Measurements from ENCODE around the gene STRBP. TPM values are rescaled to one million over a fixed set of nuclear protein-coding genes. Genes with fewer than 3 reads are reported as not detected.

The STRBP gene
- total RNA-seq, 2 donors from 2014 or later, result 11.1 to 15.4 TPM

DNA sequence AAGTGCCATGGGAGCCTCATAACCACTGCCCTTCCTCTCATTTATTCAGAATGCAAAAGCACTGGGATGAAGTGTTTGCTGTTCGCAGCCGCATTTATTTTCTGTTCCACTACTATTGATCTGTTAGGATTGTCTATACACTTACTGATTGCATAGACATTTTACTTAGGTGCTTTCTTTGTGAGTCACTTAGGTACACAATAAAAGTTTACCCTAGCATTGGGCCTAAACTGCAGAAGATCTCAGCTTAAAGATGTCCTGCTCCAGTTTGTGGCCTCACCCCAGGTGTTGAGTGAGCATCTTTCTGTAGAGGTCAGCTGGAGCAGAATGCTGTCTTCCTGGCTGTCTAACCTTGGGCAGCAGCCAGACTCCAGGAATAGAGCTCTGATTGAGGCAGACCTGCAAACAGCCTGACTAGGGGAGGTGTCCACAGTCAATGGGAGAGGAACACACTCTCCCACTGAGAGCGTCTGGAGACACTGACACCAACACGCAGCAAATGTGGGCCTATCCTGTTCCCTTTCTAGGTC, 181.0 kb downstream of the STRBP start:
- H3K27ac Mint-ChIP-seq, result no peak overlapping the region
- no peak overlapping the region for H3K4me3 Mint-ChIP-seq
- ATAC-seq (no peak), DNase-seq (no peak)
- H3K36me3 Mint-ChIP-seq (ENCODE audit: low read depth), result peaks cover 6% of the 10 kb centered on the region
- H3K9me3 ChIP-seq (ENCODE audit: control insufficient read depth, low read length, poor library complexity, severe bottlenecking), result no peaks in the 10 kb centered on the region
- H3K27me3 Mint-ChIP-seq, result no peaks in the 10 kb centered on the region
- peaks cover 10% of the 10 kb centered on the region for H3K4me1 Mint-ChIP-seq

DNA sequence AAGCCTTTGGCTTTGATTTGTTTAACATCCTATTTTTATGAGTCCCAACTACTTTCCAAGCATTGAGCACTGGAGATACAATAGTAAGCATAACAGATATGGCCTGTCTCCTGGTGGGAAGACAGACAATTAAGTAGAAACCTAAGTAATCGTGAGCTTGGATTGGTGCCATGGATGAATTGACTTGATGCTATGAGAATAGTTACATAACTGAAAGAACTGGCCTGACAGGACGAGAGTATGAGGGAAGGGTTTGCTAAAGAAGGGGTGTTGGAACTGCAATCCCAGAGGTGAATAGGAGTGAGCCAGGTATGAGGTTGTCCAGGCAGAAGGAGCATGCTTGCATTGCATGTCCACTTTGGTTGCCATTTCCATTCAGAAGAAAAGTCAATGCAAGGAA, 182.5 kb downstream of the STRBP start:
- H3K36me3 Mint-ChIP-seq (ENCODE audit: low read depth), result peaks cover 9% of the 10 kb centered on the region
- peak overlapping the region; percentile 37 for H3K27ac Mint-ChIP-seq
- no peak for ATAC-seq
- H3K4me3 Mint-ChIP-seq, result no peak overlapping the region
- no peaks in the 10 kb centered on the region for H3K9me3 ChIP-seq (ENCODE audit: control insufficient read depth, low read length, poor library complexity, severe bottlenecking)
- DNase-seq, result no peak
- no peaks in the 10 kb centered on the region for H3K27me3 Mint-ChIP-seq
- H3K4me1 Mint-ChIP-seq, result peaks cover 10% of the 10 kb centered on the region

DNA sequence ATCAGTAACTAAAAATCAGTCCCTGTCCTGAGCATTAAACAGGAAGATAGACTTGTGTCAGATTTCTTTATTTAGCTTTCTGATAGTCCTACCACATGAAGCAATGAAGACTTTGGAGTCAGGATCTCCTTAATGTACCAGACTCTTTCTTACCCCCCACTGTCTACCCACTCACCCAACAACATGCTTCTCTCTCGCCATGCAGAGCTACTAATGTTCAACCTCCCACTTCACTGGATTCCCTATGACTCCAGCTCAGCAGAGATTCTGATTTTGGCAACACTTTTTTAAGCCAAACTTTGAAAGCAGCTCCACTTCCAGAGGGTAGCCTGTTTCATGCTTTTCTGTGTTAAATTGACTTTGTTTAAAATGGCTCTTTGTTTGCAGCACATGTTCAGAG, 184.1 kb downstream of the STRBP start:
- Mint-ChIP-seq H3K36me3 (ENCODE audit: low read depth) (peaks cover 13% of the 10 kb centered on the region), H3K27me3 (no peaks in the 10 kb centered on the region), H3K4me1 (peaks cover 10% of the 10 kb centered on the region), H3K4me3 (no peak overlapping the region), H3K27ac (no peak overlapping the region)
- DNase-seq (no peak), ATAC-seq (no peak)
- no peaks in the 10 kb centered on the region for H3K9me3 ChIP-seq (ENCODE audit: control insufficient read depth, low read length, poor library complexity, severe bottlenecking)

DNA sequence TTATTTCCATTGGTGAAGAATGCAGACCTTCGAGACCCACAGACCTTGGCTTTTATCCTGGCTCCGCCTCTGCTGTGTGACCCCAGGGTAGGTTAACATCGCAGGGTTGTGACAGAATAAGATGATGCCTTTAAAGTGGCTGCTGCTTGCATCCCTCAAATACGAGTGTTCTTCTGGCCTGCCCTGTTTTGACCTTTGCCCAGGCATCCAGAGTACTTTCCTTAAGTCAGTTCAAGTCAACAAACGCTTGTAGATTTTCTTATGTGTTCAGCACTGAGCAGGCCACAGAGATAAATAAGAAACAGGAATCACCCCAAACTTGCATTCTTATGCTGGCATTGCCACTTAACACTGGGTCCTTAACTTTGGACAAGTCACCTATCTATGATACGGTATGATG, 184.7 kb downstream of the STRBP start:
- no peak for ATAC-seq
- Mint-ChIP-seq H3K4me1 (peaks cover 6% of the 10 kb centered on the region), H3K36me3 (ENCODE audit: low read depth) (peaks cover 13% of the 10 kb centered on the region), H3K4me3 (no peak overlapping the region), H3K27me3 (no peaks in the 10 kb centered on the region), H3K27ac (peak overlapping the region; percentile 47)
- DNase-seq, result no peak
- H3K9me3 ChIP-seq (ENCODE audit: control insufficient read depth, low read length, poor library complexity, severe bottlenecking), result no peaks in the 10 kb centered on the region

DNA sequence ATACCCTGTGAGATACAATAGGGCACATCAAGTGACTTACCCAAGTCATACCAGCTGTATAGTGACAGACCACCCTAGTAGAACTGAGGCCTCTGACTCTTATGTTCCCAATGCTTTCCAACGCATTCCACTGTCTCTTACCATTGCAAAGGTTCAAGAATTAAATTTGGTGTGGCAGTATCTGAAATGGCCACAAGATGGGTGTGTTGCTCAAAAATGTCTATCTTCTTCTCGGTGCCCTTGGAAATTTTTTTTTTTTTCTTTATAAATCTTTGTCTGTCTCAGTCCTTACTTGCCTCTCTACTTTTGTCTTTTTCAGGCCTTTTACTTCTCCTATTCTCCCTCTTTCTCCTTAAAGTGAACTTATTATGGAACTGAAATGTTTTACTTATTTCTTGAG, 186.6 kb downstream of the STRBP start:
- H3K27ac Mint-ChIP-seq, result peak overlapping the region; percentile 62
- no peak for ATAC-seq

DNA sequence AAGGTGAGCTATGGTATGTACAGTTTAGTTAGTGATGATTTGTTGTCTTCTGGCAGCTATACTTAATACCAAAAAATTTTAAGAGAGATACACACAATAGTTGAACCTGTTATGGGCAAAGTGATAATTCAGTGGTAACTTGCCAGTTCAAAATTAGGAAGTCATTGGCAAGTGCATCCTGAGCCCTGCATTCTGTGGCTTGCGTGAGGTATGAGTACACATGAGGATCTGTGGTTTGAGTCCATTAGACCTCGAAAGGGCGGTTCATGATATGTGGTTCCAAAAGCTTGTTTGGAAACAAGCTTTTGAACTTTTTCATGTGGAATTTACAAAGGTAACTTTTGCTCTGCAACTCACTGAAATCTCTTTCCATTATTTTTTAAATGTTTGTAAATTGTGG, 187.9 kb downstream of the STRBP start:
- H3K36me3 Mint-ChIP-seq (ENCODE audit: low read depth), result peaks cover 11% of the 10 kb centered on the region
- H3K4me1 Mint-ChIP-seq, result peaks cover 3% of the 10 kb centered on the region
- H3K4me3 Mint-ChIP-seq, result no peak overlapping the region
- H3K9me3 ChIP-seq (ENCODE audit: control insufficient read depth, low read length, poor library complexity, severe bottlenecking), result no peaks in the 10 kb centered on the region
- no peaks in the 10 kb centered on the region for H3K27me3 Mint-ChIP-seq
- H3K27ac Mint-ChIP-seq, result no peak overlapping the region
- ATAC-seq, result no peak
- DNase-seq, result no peak

More for the DNA sequence above, 186.6 kb downstream of the STRBP start:
- H3K9me3 ChIP-seq (ENCODE audit: control insufficient read depth, low read length, poor library complexity, severe bottlenecking), result no peaks in the 10 kb centered on the region
- DNase-seq, result no peak
- Mint-ChIP-seq H3K36me3 (ENCODE audit: low read depth) (peaks cover 14% of the 10 kb centered on the region), H3K27me3 (no peaks in the 10 kb centered on the region), H3K4me1 (peaks cover 6% of the 10 kb centered on the region), H3K4me3 (no peak overlapping the region)

DNA sequence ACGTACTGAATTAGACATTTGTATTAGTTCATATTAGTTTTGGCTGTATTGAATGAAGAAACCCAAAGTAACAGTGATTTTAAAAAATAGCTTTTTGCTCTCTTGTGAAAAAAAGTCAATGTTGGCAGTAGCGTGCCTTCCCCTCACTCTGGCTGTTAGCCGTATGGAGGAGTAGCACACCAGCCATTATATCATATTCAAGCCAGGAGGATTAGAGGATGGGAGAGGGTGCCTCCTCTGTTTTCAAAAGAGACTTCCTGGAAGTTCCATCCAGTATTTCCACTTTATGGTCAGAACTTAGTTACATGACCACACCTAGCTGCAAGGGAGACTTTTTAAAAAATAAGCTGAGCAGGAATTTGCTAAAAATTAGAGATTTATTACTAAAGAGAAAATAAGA, 193.8 kb downstream of the STRBP start:
- Mint-ChIP-seq H3K4me1 (peaks cover 6% of the 10 kb centered on the region), H3K27ac (no peak overlapping the region), H3K27me3 (no peaks in the 10 kb centered on the region), H3K4me3 (no peak overlapping the region), H3K36me3 (ENCODE audit: low read depth) (peaks cover 10% of the 10 kb centered on the region)
- H3K9me3 ChIP-seq (ENCODE audit: control insufficient read depth, low read length, poor library complexity, severe bottlenecking), result no peaks in the 10 kb centered on the region
- ATAC-seq, result no peak
- no peak for DNase-seq

DNA sequence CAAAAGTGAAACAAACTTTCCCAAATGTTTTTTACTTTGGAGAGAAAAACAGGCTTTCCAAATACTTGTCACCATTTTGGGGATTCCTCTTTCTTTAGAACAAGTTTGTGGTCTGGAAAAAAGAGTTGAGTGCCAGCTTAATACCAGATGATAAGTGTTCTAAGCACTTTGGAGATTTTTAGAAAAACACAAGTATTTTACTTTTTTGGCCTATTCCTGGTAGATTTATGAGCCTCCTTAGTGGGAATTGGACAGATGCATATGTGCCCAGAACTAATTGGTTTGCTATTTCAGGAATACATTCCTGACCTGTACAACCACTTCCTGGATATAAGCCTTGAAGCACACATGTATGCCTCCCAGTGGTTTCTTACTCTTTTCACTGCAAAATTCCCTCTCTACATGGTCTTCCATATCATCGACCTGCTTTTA, 194.4 kb downstream of the STRBP start:
- Mint-ChIP-seq H3K36me3 (ENCODE audit: low read depth) (peaks cover 8% of the 10 kb centered on the region), H3K27ac (no peak overlapping the region), H3K4me1 (peaks cover 6% of the 10 kb centered on the region), H3K4me3 (no peak overlapping the region), H3K27me3 (no peaks in the 10 kb centered on the region)
- no peak for DNase-seq
- no peak for ATAC-seq
- no peaks in the 10 kb centered on the region for H3K9me3 ChIP-seq (ENCODE audit: control insufficient read depth, low read length, poor library complexity, severe bottlenecking)

DNA sequence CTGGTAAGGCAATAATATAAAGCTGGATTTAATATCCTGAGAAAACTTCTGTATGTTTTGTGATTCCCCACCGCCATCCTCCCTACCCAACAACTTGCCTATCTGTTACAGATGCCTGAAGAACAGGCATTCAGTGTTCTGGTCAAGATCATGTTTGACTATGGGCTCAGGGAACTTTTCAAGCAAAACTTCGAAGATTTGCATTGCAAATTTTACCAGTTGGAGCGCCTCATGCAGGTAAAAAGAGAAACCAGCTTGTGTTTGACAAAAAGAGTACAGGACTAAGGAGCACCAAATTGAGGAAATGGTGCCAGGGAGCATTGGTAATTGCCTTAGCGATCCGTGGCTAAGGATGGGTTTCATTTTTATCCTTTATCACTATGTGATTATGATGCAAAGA, 194.9 kb downstream of the STRBP start:
- Mint-ChIP-seq H3K36me3 (ENCODE audit: low read depth) (peaks cover 4% of the 10 kb centered on the region), H3K27me3 (no peaks in the 10 kb centered on the region), H3K27ac (no peak overlapping the region), H3K4me1 (peaks cover 6% of the 10 kb centered on the region), H3K4me3 (no peak overlapping the region)
- no peak for ATAC-seq
- no peaks in the 10 kb centered on the region for H3K9me3 ChIP-seq (ENCODE audit: control insufficient read depth, low read length, poor library complexity, severe bottlenecking)
- DNase-seq, result no peak

DNA sequence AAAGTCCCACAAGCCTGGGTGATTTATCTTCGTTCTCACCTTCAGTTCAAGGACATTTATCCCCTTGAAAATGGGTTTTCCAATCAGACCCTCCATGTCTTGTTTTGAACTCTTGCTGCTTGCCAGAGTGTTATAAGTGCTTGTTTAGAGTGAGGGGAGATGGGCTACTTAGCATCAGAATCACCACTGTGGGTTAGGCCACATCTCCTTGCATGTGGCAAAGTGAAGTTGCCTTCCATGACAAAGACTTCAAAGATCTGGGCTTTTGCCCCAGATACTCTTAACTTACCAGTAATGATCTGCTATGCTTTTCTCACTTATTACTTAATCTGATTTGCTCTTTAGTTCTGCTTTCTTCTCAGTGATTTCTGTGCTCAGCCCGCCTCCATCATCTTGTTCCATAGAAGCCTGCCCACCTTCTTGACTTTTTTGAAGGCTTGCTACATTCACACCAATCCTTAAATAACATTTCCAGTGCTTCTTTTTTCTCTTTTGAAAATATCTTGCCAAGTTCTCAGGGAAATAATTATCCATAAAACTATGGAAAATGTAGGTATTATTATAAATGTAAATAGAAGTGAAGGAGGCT, 195.9 kb downstream of the STRBP start:
- Mint-ChIP-seq H3K4me1 (peaks cover 6% of the 10 kb centered on the region), H3K27ac (no peak overlapping the region), H3K4me3 (no peak overlapping the region), H3K36me3 (ENCODE audit: low read depth) (peaks cover 5% of the 10 kb centered on the region), H3K27me3 (no peaks in the 10 kb centered on the region)
- ATAC-seq (no peak), DNase-seq (no peak)
- no peaks in the 10 kb centered on the region for H3K9me3 ChIP-seq (ENCODE audit: control insufficient read depth, low read length, poor library complexity, severe bottlenecking)

Other genes starting within 250 kb of the STRBP start
- 1 to 10 TPM in 1 of 2 donors, not detected in 1; 1.6 TPM for gene GPR21, start 234.9 kb downstream of the STRBP start, total RNA-seq
- gene CRB2, start 87.6 kb upstream of the STRBP start, total RNA-seq, result not detected

Data from T-helper 17 cell (primary cell).